GM19023 (cell line): ENCODE data around the gene INSYN2B.
"Not testable (repeated sequence)": the region's sequence is repeated elsewhere in the genome, so short reads cannot be mapped to it uniquely, and the experiment has no call there.

ENCODE experiments used
- ATAC-seq: cut with Tn5 transposase; IDR thresholded peaks from one replicate; pipeline ENCODE4 v1.9.1; 2021; ENCODE audit warnings: mild to moderate bottlenecking, moderate library complexity; ENCODE audit not compliant: unreplicated experiment

INSYN2B gene

DNA sequence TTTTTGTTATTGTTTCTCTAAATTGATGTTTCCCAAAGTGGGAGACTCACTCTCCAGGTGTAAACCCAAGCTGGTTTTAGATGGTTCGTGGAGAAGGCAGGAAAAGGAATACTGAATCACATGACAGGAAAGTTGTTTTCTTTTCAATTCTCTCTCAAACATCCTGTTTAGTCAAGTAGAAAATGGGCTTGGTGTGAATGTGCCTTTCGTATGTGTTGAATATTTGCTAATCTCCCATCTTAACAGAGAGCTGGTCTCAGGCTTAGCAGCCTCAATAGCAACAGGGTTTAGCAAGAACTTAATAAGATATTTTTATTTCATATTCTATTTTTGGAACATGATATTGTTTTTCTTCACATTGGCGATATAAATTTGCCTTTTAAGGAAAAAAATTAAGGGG is 119.7 kb downstream of the INSYN2B start:
- no peak for ATAC-seq

GRCh38 chr5:169856571-169856970 is 123.7 kb downstream of the INSYN2B start:
- ATAC-seq = no peak

DNA sequence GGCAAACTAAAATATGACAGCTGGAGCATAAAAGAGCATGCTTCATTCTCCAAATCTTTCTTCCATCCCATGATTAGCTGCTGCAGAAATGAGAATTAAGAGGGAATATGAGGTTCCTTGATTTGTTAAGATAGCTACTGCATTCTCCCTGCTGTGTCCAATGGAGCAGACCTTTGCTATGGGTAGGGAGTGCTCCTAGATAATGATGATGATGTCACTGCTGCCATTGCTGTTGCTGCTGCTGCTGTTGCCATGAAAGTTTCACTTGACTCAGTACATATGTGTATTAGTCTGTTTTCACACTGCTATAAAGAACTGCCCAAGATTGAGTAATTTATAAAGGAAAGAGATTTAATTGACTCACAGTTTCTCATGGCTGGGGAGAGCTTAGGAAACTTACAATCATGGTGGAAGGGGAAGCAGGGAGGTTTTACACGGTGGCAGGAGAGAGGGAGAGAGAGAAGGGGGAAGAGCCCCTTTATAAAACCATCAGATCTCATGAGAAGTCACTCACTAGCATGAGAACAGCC is 128.9 kb downstream of the INSYN2B start:
- ATAC-seq = no peak

DNA sequence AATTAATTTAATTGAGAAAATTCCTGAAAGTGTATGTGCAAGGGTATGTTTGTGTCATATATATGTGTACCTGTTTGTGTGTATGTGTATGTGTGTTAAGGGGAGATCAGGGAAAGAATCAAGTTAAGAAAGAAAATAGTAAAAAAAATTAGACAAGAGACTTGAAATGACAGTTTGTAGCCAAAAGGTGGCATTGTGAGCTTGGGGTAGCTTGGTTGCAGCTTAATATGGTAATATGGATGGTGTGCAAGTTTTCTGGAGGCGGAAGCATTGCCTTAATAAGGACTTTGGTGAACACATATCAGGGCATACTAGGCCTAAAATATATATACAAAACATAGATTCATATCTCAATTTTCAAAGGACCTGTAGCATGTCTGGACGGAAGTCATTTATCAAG is 129.9 kb downstream of the INSYN2B start:
- ATAC-seq = no peak

DNA sequence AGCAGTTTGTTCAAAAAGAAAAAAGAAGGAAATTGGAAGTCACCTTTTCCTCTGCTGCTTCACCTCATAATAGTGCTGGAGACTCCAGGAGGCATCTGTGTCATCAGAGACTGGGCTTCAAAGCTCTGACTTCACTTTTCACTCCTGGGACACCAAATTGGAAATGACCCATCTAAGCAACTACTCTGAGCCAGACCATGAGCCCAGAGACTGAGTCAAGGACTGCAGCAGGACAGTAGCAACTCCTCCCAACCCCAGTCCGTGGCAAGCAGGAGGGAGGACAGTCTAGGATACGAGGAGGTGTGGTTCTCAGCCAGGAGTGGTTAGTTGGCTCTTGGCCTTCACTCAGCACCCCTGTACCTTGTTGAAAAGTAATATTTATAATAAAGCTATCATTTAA is 131.5 kb downstream of the INSYN2B start:
- ATAC-seq = no peak

DNA sequence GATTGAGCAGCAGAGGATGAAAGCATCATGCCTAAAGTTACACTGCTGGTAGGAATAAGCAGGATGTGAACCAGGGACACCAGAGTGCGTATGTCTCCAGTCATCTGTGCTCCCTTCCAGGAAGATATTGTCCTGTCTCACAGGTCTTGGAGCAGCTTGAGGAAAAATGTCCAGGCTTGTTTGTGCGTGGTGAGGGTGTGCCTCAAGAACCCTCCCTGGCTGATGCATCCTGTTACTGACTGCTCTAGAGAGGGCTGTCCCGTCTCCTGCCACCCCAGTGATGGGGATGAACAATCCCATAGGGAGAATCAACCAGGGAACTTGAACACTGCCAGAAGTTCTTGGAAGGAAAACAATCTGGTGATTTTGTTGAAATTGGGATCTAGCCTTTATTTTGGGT is 132.0 kb downstream of the INSYN2B start:
- no peak for ATAC-seq

DNA sequence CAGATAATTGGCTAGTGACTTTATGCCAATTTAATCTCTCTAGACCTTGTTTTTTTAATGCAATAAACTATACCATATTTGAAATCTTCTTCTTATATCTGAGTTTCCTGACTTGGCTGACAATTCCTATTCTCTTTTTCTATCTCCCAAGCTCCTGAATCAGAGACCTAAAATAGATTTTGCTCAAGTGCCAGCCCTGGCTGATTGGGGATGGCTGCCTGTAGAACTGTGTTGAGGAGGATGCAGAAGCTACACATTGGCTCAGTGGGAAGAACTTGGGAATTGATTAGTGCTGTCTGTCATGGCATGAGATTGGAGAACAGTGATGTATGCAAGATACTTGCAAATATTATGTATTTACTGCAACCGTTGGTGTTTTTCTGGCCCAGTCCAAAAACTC is 132.8 kb downstream of the INSYN2B start:
- no peak for ATAC-seq

GRCh38 chr5:169842699-169843098 is 137.6 kb downstream of the INSYN2B start:
- ATAC-seq = no peak

DNA sequence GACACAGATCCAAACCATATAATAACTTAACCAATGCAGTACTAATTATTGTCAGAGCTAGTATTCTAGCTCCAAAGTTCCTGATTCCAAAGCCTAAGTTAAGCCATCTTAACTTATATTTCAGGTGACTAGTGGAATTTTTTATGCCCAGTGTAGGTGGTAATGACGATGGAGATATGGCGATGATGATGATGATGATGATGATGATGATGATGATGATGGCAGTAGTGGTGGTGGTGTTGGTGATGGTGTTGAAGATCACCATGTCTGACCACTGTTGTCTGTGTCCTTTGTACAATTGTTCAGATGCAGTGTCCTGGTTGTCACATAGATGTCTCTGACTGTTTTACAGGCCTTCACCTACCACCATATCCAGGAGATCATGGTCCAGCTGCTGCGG is 139.9 kb downstream of the INSYN2B start:
- no peak for ATAC-seq

GRCh38 chr5:169838688-169839087 is 141.6 kb downstream of the INSYN2B start:
- peak; percentile 94 for ATAC-seq

- no peak for ATAC-seq
These were observed 142.6 kb downstream of the INSYN2B start for GRCh38 chr5:169837686-169838085.

DNA sequence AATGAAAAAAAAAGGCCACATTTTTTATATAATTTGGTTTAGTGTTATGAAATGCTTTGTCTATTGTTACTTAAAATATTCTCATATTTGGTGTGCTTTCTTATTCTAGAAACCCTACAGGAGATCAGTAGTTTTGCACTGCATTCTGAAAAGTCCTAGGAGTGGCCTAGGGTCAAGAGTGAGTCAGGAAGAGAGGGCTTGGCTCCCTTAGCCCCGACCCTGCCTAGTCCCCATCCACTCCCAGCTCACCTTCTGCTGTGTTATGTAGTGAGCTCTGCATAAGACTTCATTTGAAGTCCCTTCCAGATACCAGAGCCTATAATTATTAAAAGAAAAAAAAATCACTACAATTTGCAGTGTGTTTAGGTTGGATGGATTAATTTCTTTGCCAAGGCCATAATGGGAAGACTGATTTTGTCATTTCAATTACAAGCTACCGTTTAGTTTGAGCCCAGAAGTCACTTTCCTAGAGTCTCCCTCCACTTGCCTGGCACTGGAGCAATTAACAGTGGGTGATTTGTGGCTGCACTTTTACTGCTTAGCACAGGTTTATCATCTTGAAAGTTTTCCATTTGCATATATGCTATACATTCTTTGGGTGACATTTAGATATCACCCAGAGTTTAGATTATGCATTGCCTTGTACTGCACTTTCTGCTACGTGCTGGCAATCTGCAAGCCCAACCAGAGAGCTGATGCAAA is 143.3 kb downstream of the INSYN2B start:
- no peak for ATAC-seq

GRCh38 chr5:169834540-169834939 is 145.8 kb downstream of the INSYN2B start:
- not testable (repeated sequence) for ATAC-seq

GRCh38 chr5:169833681-169834292 is 146.5 kb downstream of the INSYN2B start:
- not testable (repeated sequence) for ATAC-seq

DNA sequence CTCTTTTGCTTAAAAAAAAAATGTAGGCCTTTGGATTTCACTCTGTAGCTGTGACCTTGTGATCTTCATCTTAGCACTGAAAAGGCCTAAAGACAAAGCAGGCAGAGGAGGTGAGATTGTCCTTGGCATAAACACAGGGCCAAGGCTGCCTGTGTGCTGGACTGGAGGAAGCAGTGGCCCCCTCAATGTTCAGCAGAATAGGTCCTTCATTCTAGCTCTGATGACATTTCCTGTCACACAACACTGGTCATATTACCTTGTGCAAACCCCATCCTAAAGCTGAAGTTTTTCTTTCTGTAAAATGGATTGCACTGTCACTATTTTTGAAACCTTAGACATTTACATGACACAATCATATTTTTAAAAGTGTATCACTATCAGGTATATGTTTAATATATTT is 147.4 kb downstream of the INSYN2B start:
- no peak for ATAC-seq

DNA sequence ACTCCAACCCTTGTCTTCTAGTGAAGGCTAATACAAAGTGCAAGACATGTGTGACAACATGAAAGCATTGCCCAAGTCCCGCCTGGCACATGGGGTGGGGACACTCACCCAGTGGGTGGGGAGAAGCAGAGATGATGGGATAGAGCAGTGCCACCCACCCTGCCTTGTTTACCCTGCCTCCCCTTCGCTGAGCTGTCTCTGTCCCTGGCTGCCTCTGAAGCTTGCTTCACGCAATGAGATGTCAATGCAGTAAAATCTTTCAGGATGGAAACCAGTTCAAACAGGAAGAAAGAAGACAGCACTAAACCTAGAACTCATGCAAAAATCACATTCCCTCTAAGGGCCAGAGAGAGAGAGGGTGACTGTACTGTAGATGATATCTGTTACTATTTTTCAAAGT is 148.0 kb downstream of the INSYN2B start:
- no peak for ATAC-seq

DNA sequence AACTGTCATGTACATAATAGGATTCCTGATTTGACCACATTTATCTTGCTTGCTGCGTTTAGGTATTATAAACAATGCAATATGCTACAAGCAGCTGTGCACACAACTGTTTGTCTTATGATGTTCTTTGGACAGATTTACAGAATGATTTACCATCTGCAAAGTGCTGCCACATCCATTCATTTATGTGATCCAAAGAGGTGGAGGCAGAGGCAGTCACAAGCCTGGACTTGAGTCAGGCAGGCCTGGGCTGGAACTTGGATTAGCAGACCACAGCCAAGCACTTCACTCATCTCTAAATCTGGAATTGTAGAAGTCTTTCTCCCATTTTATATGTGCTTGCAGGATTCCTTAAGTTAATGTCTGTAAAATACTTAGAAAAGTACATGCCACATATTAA is 149.0 kb downstream of the INSYN2B start:
- no peak for ATAC-seq

GRCh38 chr5:169828385-169828784 is 151.9 kb downstream of the INSYN2B start:
- ATAC-seq = peak; percentile 73

GRCh38 chr5:169827769-169828168 is 152.5 kb downstream of the INSYN2B start:
- no peak for ATAC-seq

- no peak for ATAC-seq
These were observed 153.7 kb downstream of the INSYN2B start for GRCh38 chr5:169826618-169827017.

- no peak for ATAC-seq
These were observed 163.3 kb downstream of the INSYN2B start for GRCh38 chr5:169817031-169817430.

GRCh38 chr5:169814522-169814921 is 165.8 kb downstream of the INSYN2B start:
- no peak for ATAC-seq
